HEK293 (cell line): Measurements from ENCODE around the gene ZRANB1.

ENCODE experiments used
- CTCF ChIA-PET: fragments of 350-600 bp; formaldehyde crosslinking; extraction: SDS; loops from one replicate; lab custom pipeline; 2021; ENCODE audit warnings: antibody characterized with exemption; lab: Yijun Ruan, JAX
- POLR2A ChIA-PET: fragments of 300-600 bp; formaldehyde crosslinking; extraction: SDS; loops from one replicate; lab custom pipeline; 2020; ENCODE audit warnings: antibody characterized with exemption, inconsistent platforms; lab: Yijun Ruan, JAX
- H3K27ac ChIP-seq: fragments of 200-500 bp; sonication (Bioruptor generic); 2 replicates; pipeline ENCODE4 v1.5.1; 2014; ENCODE audit warnings: low read depth, low read length, control low read depth, inconsistent platforms; ENCODE audit errors: extremely low read depth
- H3K36me3 ChIP-seq, 2 experiments: fragments of 200-500 bp in 1 of 2; sonication (Bioruptor generic) in 1 of 2; 1 replicate in 1 of 2; 2 replicates in 1 of 2; pipeline ENCODE4 v1.5.1; 2014 to 2017; ENCODE audit warnings: inconsistent platforms in 2 of 2, low read length in 2 of 2; ENCODE audit not compliant: control insufficient read depth in 2 of 2, insufficient read depth in 1 of 2
- H3K4me1 ChIP-seq: fragments of 200-500 bp; sonication (Bioruptor generic); 2 replicates; pipeline ENCODE4 v1.5.1; 2014; ENCODE audit warnings: mild to moderate bottlenecking, low read length, inconsistent platforms; ENCODE audit not compliant: control insufficient read depth, insufficient read depth
- H3K4me3 ChIP-seq: 2 replicates; pipeline ENCODE4 v1.5.1; 2011; ENCODE audit warnings: low read depth, mild to moderate bottlenecking, control low read depth, low read length, moderate library complexity
- H3K9me3 ChIP-seq: fragments of 200-500 bp; sonication (Bioruptor generic); 2 replicates; pipeline ENCODE4 v1.5.1; 2014; ENCODE audit warnings: low read depth, low read length, inconsistent platforms; ENCODE audit not compliant: control insufficient read depth, insufficient read depth
- SCRT1 ChIP-seq: fragments of 450-650 bp; formaldehyde crosslinking; IDR thresholded peaks from 2 replicates; pipeline ENCODE4 v1.5.1; 2016; ENCODE audit warnings: missing biosample characterization, missing genetic modification characterization, borderline replicate concordance
- SCRT2 ChIP-seq: fragments of 450-650 bp; formaldehyde crosslinking; IDR thresholded peaks from 2 replicates; pipeline ENCODE4 v1.5.1; 2016; ENCODE audit warnings: missing biosample characterization, missing genetic modification characterization
- SP7 ChIP-seq: fragments of 450-650 bp; formaldehyde crosslinking; IDR thresholded peaks from 2 replicates; pipeline ENCODE4 v1.5.1; 2016; ENCODE audit warnings: missing biosample characterization, missing genetic modification characterization
- WT1 ChIP-seq: fragments of 450-650 bp; formaldehyde crosslinking; IDR thresholded peaks from 2 replicates; pipeline ENCODE4 v1.5.1; 2016; ENCODE audit warnings: missing biosample characterization, missing genetic modification characterization
- ZBTB17 ChIP-seq: fragments of 450-650 bp; formaldehyde crosslinking; IDR thresholded peaks from 2 replicates; pipeline ENCODE4 v1.5.1; 2016; ENCODE audit warnings: missing biosample characterization, missing genetic modification characterization
- ZBTB8A ChIP-seq: fragments of 450-650 bp; formaldehyde crosslinking; IDR thresholded peaks from 2 replicates; pipeline ENCODE4 v1.5.1; 2016; ENCODE audit warnings: missing biosample characterization, missing genetic modification characterization
- ZEB2 ChIP-seq: fragments of 450-650 bp; formaldehyde crosslinking; IDR thresholded peaks from 2 replicates; pipeline ENCODE4 v1.5.1; 2016; ENCODE audit warnings: missing biosample characterization, missing genetic modification characterization
- ZNF10 ChIP-seq: fragments of 450-650 bp; formaldehyde crosslinking; IDR thresholded peaks from 2 replicates; pipeline ENCODE4 v1.5.1; 2017; ENCODE audit warnings: missing biosample characterization, missing genetic modification characterization
- ZNF248 ChIP-seq: fragments of 450-650 bp; formaldehyde crosslinking; IDR thresholded peaks from 2 replicates; pipeline ENCODE4 v1.5.1; 2017; ENCODE audit warnings: missing biosample characterization, missing genetic modification characterization
- ZNF366 ChIP-seq: fragments of 450-650 bp; formaldehyde crosslinking; conservative IDR thresholded peaks from 2 replicates; pipeline ENCODE4 v1.5.1; 2016; ENCODE audit warnings: missing biosample characterization, missing genetic modification characterization
- ZNF501 ChIP-seq: fragments of 450-650 bp; formaldehyde crosslinking; IDR thresholded peaks from 2 replicates; pipeline ENCODE4 v1.5.1; 2016; ENCODE audit warnings: missing biosample characterization, missing genetic modification characterization
- ZNF626 ChIP-seq: fragments of 450-650 bp; sonication (Bioruptor Pico); formaldehyde crosslinking; IDR thresholded peaks from 2 replicates; pipeline ENCODE4 v1.5.1; 2018; ENCODE audit warnings: missing biosample characterization, missing genetic modification characterization, inconsistent platforms
- ZNF629 ChIP-seq: fragments of 450-650 bp; formaldehyde crosslinking; IDR thresholded peaks from 2 replicates; pipeline ENCODE4 v1.5.1; 2017; ENCODE audit warnings: missing biosample characterization, missing genetic modification characterization
- ZNF677 ChIP-seq: fragments of 450-650 bp; IDR thresholded peaks from 2 replicates; pipeline ENCODE4 v1.5.0; 2018; ENCODE audit warnings: missing biosample characterization, mild to moderate bottlenecking, missing genetic modification characterization, moderate library complexity
- ZNF830 ChIP-seq: fragments of 450-650 bp; IDR thresholded peaks from 2 replicates; pipeline ENCODE4 v1.5.0; 2018; ENCODE audit warnings: missing biosample characterization, missing genetic modification characterization, low read depth, mild to moderate bottlenecking, moderate library complexity
- TF ChIP-seq, protein P1 (sequence below): fragments of 450-650 bp; formaldehyde crosslinking; IDR thresholded peaks from 2 replicates; pipeline ENCODE4 v1.5.1; 2016; ENCODE audit warnings: missing biosample characterization, missing genetic modification characterization
- TF ChIP-seq, protein P2 (sequence below): fragments of 450-650 bp; formaldehyde crosslinking; IDR thresholded peaks from 2 replicates; pipeline ENCODE4 v1.5.1; 2016; ENCODE audit warnings: missing biosample characterization, missing genetic modification characterization
- TF ChIP-seq, protein P3 (sequence below): fragments of 450-650 bp; formaldehyde crosslinking; IDR thresholded peaks from 2 replicates; pipeline ENCODE4 v1.5.1; 2017; ENCODE audit warnings: missing biosample characterization, missing genetic modification characterization
- TF ChIP-seq, protein P4 (sequence below): fragments of 450-650 bp; formaldehyde crosslinking; IDR thresholded peaks from 2 replicates; pipeline ENCODE4 v1.5.1; 2016; ENCODE audit warnings: missing biosample characterization, missing genetic modification characterization

ZRANB1 gene

DNA sequence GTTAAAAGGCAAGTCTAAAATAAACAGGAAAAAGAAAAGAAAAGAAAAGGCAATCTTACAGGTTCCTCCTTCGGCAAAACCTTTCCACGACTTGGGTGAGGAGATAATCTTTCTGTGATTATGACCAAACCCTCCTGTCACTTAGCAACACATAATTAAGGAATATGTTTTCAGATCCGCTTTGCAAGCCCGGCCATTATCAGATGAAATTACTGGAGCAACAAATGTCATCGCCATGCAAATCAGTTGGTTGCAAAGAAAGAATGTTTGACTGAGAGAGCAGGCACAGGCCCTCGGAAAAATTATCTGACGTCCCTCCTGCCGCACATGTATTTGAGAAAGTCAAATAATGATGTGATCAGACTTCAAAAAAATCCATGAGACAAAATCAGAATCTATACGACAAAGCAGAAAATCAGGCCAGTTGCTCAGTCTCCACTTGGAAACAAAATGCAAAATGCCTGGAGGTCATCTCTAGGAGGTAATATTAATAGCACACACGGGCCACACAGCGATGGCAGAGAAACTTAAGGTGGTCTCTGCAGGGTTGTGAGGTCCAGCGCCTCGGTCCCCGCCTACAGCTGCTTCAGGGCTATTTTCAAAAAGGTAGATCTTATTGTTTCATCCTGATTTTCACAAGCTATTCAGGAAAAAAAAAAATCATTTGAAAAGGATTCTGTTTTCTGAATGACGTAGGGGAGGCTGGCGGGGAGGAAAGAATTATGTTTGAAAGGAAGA, 82.7 kb downstream of the ZRANB1 start:
- Histone ChIP-seq H3K27ac (peak overlapping the region; percentile 83), H3K4me1 (peaks cover 18% of the 10 kb centered on the region), H3K36me3 (peaks cover 0 to 32% of the 10 kb centered on the region in 2 experiments; a peak in 1 of 3 replicates)
- TF ChIP-seq SCRT1: peak; percentile 89
- peak; percentile 14; the same call in 1 of the 2 replicates for TF ChIP-seq ZNF501
- no peak for TF ChIP-seq ZNF248 (tag by site-specific recombination)
- 0 out of 2 replicates have a peak, but pooled peaks have one; percentile 34 for TF ChIP-seq ZEB2 (tag by site-specific recombination)
- peak; percentile 93 for TF ChIP-seq SCRT2 (tag by site-specific recombination)
- TF ChIP-seq ZBTB8A (tag by site-specific recombination): 0 out of 2 replicates have a peak, but pooled peaks have one; percentile 14
- peak; percentile 89 for TF ChIP-seq ZNF366 (tag by site-specific recombination)
- peak; percentile 94 for TF ChIP-seq SP7 (tag by site-specific recombination)
- TF ChIP-seq ZNF626 (tag by site-specific recombination): no peak
- TF ChIP-seq, protein P1, sequence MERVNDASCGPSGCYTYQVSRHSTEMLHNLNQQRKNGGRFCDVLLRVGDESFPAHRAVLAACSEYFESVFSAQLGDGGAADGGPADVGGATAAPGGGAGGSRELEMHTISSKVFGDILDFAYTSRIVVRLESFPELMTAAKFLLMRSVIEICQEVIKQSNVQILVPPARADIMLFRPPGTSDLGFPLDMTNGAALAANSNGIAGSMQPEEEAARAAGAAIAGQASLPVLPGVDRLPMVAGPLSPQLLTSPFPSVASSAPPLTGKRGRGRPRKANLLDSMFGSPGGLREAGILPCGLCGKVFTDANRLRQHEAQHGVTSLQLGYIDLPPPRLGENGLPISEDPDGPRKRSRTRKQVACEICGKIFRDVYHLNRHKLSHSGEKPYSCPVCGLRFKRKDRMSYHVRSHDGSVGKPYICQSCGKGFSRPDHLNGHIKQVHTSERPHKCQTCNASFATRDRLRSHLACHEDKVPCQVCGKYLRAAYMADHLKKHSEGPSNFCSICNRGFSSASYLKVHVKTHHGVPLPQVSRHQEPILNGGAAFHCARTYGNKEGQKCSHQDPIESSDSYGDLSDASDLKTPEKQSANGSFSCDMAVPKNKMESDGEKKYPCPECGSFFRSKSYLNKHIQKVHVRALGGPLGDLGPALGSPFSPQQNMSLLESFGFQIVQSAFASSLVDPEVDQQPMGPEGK (tag by site-specific recombination): 0 out of 2 replicates have a peak, but pooled peaks have one; percentile 2
- peak; percentile 54; the same call in 1 of the 2 replicates for TF ChIP-seq ZNF629 (tag by site-specific recombination)
- peak; percentile 44; the same call in 1 of the 2 replicates for TF ChIP-seq WT1
- peak; percentile 26; the same call in 1 of the 2 replicates for TF ChIP-seq ZBTB17 (tag by site-specific recombination)
- 0 out of 2 replicates have a peak, but pooled peaks have one; percentile 35 for TF ChIP-seq ZNF10 (tag by site-specific recombination)
- peak; percentile 60; the same call in 1 of the 2 replicates for TF ChIP-seq ZNF677 (tag by site-specific recombination)
- no peak for TF ChIP-seq ZNF830 (tag by site-specific recombination)
- TF ChIP-seq, all 188 proteins: peak for 13
- no peaks in the 10 kb centered on the region for H3K9me3 ChIP-seq
- POLR2A ChIA-PET: no interaction called here
- H3K4me3 ChIP-seq: no peak overlapping the region
- CTCF ChIA-PET: interaction anchor here (1.1 kb wide), 1 partner anchor 33 kb away, joined by 3 read pairs; no protein-coding TSS in a partner anchor

DNA sequence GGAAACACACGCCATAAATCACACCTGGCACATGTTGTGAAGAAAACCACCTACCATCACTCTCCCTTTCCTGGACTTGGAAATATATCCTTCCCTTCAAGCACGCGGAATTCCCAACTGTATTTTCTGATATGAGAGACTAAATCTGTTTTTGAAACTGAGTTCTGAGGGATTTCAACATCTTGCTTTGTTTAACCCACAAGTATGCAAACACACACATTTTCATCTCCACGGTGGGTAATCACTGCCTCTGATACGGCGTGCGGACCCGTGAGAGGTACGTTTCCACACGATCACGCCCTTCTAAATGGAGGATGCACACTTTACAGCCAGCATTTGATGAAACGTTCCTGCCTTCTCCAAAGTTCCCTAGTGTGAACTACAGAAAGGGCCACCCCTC, 83.4 kb downstream of the ZRANB1 start:
- Histone ChIP-seq H3K27ac (no peak overlapping the region), H3K36me3 (peaks cover 0 to 27% of the 10 kb centered on the region in 2 experiments; a peak in 1 of 3 replicates), H3K4me3 (no peak overlapping the region), H3K9me3 (no peaks in the 10 kb centered on the region), H3K4me1 (peaks cover 18% of the 10 kb centered on the region)
- ChIA-PET CTCF (interaction anchor here (1.3 kb wide), 1 partner anchor 23 kb away, joined by 5 read pairs; no protein-coding TSS in a partner anchor), POLR2A (no interaction called here)
- TF ChIP-seq, protein P2, sequence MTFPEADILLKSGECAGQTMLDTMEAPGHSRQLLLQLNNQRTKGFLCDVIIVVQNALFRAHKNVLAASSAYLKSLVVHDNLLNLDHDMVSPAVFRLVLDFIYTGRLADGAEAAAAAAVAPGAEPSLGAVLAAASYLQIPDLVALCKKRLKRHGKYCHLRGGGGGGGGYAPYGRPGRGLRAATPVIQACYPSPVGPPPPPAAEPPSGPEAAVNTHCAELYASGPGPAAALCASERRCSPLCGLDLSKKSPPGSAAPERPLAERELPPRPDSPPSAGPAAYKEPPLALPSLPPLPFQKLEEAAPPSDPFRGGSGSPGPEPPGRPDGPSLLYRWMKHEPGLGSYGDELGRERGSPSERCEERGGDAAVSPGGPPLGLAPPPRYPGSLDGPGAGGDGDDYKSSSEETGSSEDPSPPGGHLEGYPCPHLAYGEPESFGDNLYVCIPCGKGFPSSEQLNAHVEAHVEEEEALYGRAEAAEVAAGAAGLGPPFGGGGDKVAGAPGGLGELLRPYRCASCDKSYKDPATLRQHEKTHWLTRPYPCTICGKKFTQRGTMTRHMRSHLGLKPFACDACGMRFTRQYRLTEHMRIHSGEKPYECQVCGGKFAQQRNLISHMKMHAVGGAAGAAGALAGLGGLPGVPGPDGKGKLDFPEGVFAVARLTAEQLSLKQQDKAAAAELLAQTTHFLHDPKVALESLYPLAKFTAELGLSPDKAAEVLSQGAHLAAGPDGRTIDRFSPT: no peak
- TF ChIP-seq, protein P3, sequence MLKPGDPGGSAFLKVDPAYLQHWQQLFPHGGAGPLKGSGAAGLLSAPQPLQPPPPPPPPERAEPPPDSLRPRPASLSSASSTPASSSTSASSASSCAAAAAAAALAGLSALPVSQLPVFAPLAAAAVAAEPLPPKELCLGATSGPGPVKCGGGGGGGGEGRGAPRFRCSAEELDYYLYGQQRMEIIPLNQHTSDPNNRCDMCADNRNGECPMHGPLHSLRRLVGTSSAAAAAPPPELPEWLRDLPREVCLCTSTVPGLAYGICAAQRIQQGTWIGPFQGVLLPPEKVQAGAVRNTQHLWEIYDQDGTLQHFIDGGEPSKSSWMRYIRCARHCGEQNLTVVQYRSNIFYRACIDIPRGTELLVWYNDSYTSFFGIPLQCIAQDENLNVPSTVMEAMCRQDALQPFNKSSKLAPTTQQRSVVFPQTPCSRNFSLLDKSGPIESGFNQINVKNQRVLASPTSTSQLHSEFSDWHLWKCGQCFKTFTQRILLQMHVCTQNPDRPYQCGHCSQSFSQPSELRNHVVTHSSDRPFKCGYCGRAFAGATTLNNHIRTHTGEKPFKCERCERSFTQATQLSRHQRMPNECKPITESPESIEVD: peak; percentile 22; the same call in 1 of the 2 replicates
- TF ChIP-seq, protein P4, sequence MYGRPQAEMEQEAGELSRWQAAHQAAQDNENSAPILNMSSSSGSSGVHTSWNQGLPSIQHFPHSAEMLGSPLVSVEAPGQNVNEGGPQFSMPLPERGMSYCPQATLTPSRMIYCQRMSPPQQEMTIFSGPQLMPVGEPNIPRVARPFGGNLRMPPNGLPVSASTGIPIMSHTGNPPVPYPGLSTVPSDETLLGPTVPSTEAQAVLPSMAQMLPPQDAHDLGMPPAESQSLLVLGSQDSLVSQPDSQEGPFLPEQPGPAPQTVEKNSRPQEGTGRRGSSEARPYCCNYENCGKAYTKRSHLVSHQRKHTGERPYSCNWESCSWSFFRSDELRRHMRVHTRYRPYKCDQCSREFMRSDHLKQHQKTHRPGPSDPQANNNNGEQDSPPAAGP (tag by site-specific recombination): 0 out of 2 replicates have a peak, but pooled peaks have one; percentile 17
